Esophagus muscularis mucosa (tissue), 3 donors: ENCODE measurements around the gene DEDD.

ENCODE experiments used
- CTCF ChIP-seq, 3 experiments: fragments of 200-600 bp in 2 of 3; fragments of 450-650 bp in 1 of 3; sonication (generic) in 2 of 3; IDR thresholded peaks; one replicate each; pipeline ENCODE4 v1.5.1; 2017 to 2019; ENCODE audit warnings: antibody characterized with exemption in 3 of 3, mild to moderate bottlenecking in 2 of 3, moderate library complexity in 1 of 3
- POLR2A ChIP-seq: fragments of 450-650 bp; IDR thresholded peaks from one replicate; pipeline ENCODE4 v1.6.1; 2017; ENCODE audit warnings: antibody characterized with exemption, moderate library complexity, mild to moderate bottlenecking, low read depth
- POLR2AphosphoS5 ChIP-seq, 2 donors: sonication (generic); formaldehyde crosslinking; IDR thresholded peaks; one replicate each; pipeline ENCODE4 v1.6.1; 2017; ENCODE audit warnings: antibody characterized with exemption in 2 of 2

- no peak for TF ChIP-seq CTCF (IDR thresholded peaks at IDR 0.05)
- TF ChIP-seq POLR2AphosphoS5 (IDR thresholded peaks at IDR 0.05), result no peak
- TF ChIP-seq POLR2A, result no peak
Measured at GRCh38 chr1:161157867-161158266, 25.4 kb upstream of the DEDD start.
